Activated T-cell treated with anti-CD3 and anti-CD28 coated beads for 48 hours (primary cell): ENCODE measurements around the gene LRMDA.

Source experiments
- DNase-seq: peaks from one replicate; pipeline ENCODE4 v3.0.0-alpha.2; 2020; ENCODE audit warnings: low read depth

The LRMDA gene

GRCh38 chr10:76306856-76307255 is 875.4 kb downstream of the LRMDA start:
- DNase-seq, result no peak

- no peak for DNase-seq
Observed at GRCh38 chr10:76309070-76309469, 877.6 kb downstream of the LRMDA start.

GRCh38 chr10:76309741-76310587 is 878.5 kb downstream of the LRMDA start:
- DNase-seq, result no peak

GRCh38 chr10:76310588-76311080 is 879.2 kb downstream of the LRMDA start:
- no peak for DNase-seq

GRCh38 chr10:76311752-76312636 is 880.6 kb downstream of the LRMDA start:
- DNase-seq, result no peak

GRCh38 chr10:76315240-76315639 is 883.8 kb downstream of the LRMDA start:
- no peak for DNase-seq

- no peak for DNase-seq
Observed at GRCh38 chr10:76316234-76316633, 884.8 kb downstream of the LRMDA start.

- no peak for DNase-seq
Observed at GRCh38 chr10:76317078-76317477, 885.7 kb downstream of the LRMDA start.

GRCh38 chr10:76318211-76318610 is 886.8 kb downstream of the LRMDA start:
- DNase-seq, result no peak

GRCh38 chr10:76319661-76320060 is 888.2 kb downstream of the LRMDA start:
- no peak for DNase-seq

- DNase-seq, result no peak
Observed at GRCh38 chr10:76324283-76324682, 892.9 kb downstream of the LRMDA start.

- no peak for DNase-seq
Observed at GRCh38 chr10:76327441-76327840, 896.0 kb downstream of the LRMDA start.

GRCh38 chr10:76328348-76328747 is 896.9 kb downstream of the LRMDA start:
- DNase-seq, result no peak

- DNase-seq, result no peak
Observed at GRCh38 chr10:76329891-76330575, 898.6 kb downstream of the LRMDA start.

- DNase-seq, result no peak
Observed at GRCh38 chr10:76331742-76332141, 900.3 kb downstream of the LRMDA start.

GRCh38 chr10:76333326-76333725 is 901.9 kb downstream of the LRMDA start:
- DNase-seq, result no peak

GRCh38 chr10:76333796-76334195 is 902.4 kb downstream of the LRMDA start:
- DNase-seq, result no peak

- no peak for DNase-seq
Observed at GRCh38 chr10:76334255-76334654, 902.8 kb downstream of the LRMDA start.

GRCh38 chr10:76336213-76336963 is 905.0 kb downstream of the LRMDA start:
- no peak for DNase-seq

GRCh38 chr10:76337641-76338040 is 906.2 kb downstream of the LRMDA start:
- DNase-seq, result no peak

- DNase-seq, result no peak
Observed at GRCh38 chr10:76338187-76338586, 906.8 kb downstream of the LRMDA start.

- DNase-seq, result no peak
Observed at GRCh38 chr10:76341740-76342139, 910.3 kb downstream of the LRMDA start.
